GM10266 (cell line): ENCODE results near the gene LRP10.

Source experiments
- DNase-seq: peaks from one replicate; pipeline ENCODE4 v3.0.0; 2012; ENCODE audit errors: extremely low spot score
- CTCF ChIP-seq: IDR thresholded peaks from 2 replicates; pipeline ENCODE4 v1.5.1; 2012; ENCODE audit warnings: mild to moderate bottlenecking, low read depth; ENCODE audit not compliant: control insufficient read depth, insufficient read depth; ENCODE audit errors: missing control alignments

Gene LRP10

DNA sequence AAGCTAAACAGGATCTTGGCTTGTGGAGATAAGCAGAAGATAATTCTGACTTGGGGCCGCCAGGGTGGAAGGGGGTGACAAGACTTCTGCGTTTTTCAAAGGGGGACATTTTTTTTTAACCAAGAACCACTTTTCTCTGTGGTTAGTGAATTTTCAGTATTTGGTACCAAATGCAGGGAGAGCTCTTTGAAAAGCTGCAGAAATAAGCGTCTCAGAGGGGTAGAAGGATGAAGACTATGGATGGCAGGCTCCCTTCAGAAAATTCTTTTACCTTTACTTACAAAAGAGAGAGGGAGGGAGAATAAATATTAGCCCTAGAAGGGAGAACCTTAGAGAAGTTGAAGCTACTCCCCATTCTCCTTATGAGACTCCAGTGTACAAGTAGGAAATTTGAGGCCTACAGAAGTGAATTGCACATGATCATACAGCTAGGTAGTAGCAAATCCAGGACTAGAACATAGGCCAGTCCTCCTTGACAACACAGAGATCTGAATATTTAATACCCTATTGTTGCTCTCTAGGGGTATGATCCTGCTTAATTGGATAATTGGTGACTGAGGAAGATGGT, 41.0 kb upstream of the LRP10 start:
- TF ChIP-seq CTCF = no peak
- no peak for DNase-seq

GRCh38 chr14:22835505-22835904, 36.0 kb upstream of the LRP10 start:
- no peak for TF ChIP-seq CTCF
- DNase-seq = no peak

GRCh38 chr14:22836301-22837113, 35.0 kb upstream of the LRP10 start, which contains the start of gene MMP14:
TSS of gene MMP14 (plus strand) at chr14:22836585. CDS start at chr14:22836818, 233 bp downstream.
- no peak for DNase-seq
- TF ChIP-seq CTCF = no peak

DNA sequence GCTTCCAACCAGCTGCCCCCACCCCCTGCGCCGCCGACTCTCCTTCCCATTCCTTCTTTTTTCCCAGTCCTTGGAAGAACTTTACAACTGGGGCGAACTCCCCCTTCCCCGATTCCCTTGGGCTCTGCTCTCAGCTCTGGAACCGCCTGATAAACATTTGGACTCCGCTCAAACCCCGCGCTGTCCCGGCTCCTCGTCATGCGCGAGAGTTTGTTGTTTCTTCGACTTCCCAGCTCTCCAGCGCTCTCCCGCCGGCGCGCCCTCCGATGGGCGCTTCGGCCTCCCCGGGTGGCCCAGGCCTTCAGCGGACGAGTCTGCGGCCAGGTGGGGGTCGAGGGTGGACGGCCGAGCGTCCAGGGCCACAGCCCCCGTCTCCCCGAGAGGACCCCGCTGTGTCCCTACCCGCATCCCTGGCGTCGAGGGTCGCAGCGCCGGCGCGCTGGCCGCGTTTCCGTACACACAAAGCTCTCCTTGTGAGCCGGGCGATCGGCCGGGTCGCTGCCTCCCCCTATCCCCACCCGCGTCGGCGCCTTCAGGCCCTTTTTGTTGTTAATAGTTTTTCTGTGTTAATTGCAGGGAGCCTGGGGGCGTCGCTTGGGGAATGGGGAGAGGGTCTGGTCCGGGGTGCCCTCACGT, 34.3 kb upstream of the LRP10 start:
- no peak for TF ChIP-seq CTCF
- DNase-seq = no peak

- no peak for TF ChIP-seq CTCF
- DNase-seq = no peak
These were observed 33.6 kb upstream of the LRP10 start for GRCh38 chr14:22837750-22838538.

DNA sequence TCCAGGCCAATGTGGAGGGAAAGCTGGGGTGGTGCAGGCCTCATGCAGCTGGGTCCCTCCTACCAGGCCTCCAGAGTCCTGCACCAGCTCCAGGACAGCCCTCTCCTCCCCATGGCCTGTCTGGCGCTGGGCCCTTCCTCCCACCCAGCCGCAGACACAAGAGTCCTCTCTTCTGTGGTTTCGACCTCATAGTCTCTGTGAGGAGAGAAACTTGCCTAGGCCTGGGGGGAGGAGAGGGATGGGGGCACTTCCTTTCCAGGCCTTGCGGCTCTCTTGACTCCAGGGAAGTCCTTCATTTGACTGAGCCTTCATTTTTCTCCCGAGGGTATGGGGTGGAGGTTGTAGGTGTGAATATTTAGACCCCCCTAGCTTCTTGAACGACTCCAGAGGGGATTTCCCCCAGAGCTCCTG, 32.9 kb upstream of the LRP10 start:
- TF ChIP-seq CTCF = no peak
- DNase-seq = no peak
